Esophagus squamous epithelium (tissue), 4 donors: Measurements from ENCODE around the gene OLFML3.

Experiments
- CTCF ChIP-seq, 6 experiments: fragments of 450-650 bp in 4 of 6; fragments of 200-600 bp in 2 of 6; sonication (generic) in 2 of 6; IDR thresholded peaks; one replicate each; pipeline ENCODE4 v1.5.1; 2016 to 2019; ENCODE audit warnings: antibody characterized with exemption in 6 of 6, mild to moderate bottlenecking in 4 of 6, moderate library complexity in 4 of 6
- POLR2A ChIP-seq, 4 donors: fragments of 450-650 bp; IDR thresholded peaks; one replicate each; pipeline ENCODE4 v1.6.1; 2017; ENCODE audit warnings: antibody characterized with exemption in 4 of 4, mild to moderate bottlenecking in 4 of 4, moderate library complexity in 3 of 4

GRCh38 chr1:114003431-114003830 lies 24.2 kb downstream of the OLFML3 start:
- TF ChIP-seq CTCF (IDR thresholded peaks at IDR 0.05): no peak
- no peak for TF ChIP-seq POLR2A (IDR thresholded peaks at IDR 0.05)
